OCI-LY1 (cell line): ENCODE measurements around the gene CNTN5.

Source experiments
- EZH2 ChIP-seq: fragments of 200-600 bp; sonication (generic), shearing (Covaris generic); IDR thresholded peaks from 2 replicates; pipeline ENCODE4 v1.8.0; 2017; ENCODE audit warnings: borderline replicate concordance, mixed run types, mild to moderate bottlenecking, antibody characterized with exemption, low read length, moderate library complexity, mixed read lengths
- TF ChIP-seq, protein P1 (sequence below): fragments of 200-600 bp; sonication (generic), shearing (Covaris generic); IDR thresholded peaks from 2 replicates; pipeline ENCODE4 v1.5.1; 2017; ENCODE audit warnings: mild to moderate bottlenecking, antibody characterized with exemption, low read length, moderate library complexity, mixed read lengths

DNA sequence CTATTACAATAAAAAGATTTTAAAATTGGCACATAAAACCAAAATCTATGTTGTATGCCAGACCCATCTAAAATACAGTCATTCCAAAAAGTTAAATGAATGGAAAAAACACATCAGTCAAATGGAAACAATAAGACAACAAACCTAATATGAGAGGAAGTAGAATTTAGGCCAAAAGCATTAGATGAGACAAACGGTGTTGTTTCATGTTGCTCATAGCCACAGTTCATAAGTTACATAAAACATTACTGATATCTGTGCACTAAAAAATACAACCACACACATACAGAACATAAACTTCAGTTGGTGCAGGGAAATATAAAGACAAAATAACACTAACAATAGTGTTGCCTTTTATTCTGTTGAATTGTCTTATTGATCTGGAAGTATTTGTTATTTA lies 661.9 kb downstream of the CNTN5 start:
- TF ChIP-seq, protein P1, sequence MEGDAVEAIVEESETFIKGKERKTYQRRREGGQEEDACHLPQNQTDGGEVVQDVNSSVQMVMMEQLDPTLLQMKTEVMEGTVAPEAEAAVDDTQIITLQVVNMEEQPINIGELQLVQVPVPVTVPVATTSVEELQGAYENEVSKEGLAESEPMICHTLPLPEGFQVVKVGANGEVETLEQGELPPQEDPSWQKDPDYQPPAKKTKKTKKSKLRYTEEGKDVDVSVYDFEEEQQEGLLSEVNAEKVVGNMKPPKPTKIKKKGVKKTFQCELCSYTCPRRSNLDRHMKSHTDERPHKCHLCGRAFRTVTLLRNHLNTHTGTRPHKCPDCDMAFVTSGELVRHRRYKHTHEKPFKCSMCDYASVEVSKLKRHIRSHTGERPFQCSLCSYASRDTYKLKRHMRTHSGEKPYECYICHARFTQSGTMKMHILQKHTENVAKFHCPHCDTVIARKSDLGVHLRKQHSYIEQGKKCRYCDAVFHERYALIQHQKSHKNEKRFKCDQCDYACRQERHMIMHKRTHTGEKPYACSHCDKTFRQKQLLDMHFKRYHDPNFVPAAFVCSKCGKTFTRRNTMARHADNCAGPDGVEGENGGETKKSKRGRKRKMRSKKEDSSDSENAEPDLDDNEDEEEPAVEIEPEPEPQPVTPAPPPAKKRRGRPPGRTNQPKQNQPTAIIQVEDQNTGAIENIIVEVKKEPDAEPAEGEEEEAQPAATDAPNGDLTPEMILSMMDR, result no peak
- TF ChIP-seq EZH2, result no peak
